ENCODE results near the gene CHRM2.
"Not testable (repeated sequence)": the region's sequence is repeated elsewhere in the genome, so short reads cannot be mapped to it uniquely, and the experiment has no call there.

CHRM2 gene

DNA sequence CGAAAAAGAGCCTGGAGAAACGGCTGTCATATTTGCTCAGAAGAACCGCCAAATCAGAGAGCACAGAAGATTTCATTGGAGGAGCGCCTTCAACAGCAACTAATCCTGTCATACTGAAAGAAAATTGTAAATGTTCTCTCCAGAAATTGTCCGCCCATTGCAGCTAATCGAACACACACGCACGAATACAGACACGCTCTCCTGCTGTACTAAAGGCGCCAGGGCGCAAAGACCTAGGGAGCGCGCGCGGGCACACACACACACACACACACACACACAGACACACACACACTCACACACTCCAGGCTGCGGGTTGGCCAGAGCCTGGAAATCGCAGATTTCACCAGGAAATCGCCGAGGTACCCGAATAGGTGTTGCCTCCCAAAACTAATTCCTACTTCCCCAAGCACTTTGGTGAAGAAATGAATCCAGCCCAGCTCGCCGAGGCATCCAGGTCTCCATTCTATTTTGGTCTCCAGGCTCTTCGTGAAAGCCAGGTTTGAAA is at the start of gene CHRM2:
TSS of gene CHRM2 (plus strand) at position 157 of the 505 bp plus-strand sequence. CDS start 146,214 bp downstream, outside the sequence.
- DNase-seq, result no peak

DNA sequence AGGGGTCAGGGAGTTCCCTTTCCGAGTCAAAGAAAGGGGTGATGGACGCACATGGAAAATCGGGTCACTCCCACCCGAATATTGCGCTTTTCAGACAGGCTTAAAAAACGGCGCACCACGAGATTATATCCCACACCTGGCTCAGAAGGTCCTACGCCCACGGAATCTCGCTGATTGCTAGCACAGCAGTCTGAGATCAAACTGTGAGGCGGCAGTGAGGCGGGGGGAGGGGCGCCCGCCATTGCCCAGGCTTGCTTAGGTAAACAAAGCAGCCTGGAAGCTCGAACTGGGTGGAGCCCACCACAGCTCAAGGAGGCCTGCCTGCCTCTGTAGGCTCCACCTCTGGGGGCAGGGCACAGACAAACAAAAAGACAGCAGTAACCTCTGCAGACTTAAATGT is 37.1 kb upstream of the CHRM2 start:
- not testable (repeated sequence) for DNase-seq

DNA sequence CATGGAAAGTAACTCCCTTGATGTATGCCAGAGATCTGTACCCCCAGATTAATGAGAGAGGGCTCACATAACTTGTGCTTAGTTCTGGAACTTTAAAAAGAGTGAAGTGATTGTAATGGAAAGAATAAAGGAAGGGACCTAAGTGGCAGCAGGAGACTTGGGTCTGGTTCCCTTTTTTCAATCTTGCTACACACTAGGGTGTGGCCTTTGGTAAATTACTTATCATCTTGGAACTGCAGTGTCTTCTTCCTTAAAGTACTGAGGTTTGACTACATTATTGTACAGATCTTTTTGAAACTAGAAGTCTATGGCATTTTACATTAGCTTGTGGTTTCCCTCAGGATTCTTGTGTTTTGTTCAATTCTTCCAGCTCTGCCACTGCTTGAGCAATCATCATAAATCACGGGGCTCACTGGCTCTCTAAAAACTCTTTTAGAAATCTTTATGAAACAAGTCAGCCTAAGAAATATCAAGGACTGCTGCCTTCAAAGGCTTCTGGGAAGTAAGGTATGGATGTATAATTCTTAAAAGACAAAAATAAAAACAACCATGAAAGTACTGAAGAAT is 22.5 kb upstream of the CHRM2 start:
- no peak for DNase-seq

DNA sequence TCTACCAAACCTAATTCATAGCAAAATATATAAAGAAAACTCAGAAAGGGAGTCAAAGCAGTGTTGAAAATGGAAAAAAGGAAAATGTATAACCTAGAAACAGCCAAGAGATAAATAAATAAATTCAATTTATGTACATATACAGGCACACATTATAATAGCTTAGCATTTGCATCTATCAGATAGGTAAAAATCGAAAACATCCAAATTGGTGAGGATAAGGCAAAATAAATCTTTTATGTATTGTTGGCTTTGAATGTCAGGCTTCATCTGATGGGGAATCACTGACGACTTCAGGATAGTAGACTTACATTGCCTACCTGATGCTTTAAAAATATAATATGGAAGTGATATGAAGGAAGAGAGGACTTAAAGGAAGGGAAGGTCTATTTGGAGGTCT is 20.6 kb upstream of the CHRM2 start:
- DNase-seq, result no peak

DNA sequence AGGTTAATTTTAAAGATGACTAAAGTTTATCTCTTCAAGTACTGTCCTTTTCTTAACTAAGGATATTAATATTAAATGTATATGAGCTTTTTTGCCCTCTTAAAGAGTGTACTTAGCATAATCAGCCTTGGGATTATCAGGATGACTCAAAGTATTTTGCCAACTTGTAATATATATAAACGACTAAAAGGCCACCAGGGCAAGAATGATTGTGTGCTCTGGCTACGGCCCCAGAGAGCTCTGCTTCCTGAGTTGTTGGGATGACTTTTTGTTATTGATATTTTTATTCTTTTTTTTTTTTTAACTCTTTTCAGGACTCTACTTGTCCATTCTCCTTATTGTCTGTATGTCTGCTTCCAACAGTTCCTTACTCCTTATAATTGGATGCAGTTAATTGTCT is 14.8 kb upstream of the CHRM2 start:
- no peak for DNase-seq

DNA sequence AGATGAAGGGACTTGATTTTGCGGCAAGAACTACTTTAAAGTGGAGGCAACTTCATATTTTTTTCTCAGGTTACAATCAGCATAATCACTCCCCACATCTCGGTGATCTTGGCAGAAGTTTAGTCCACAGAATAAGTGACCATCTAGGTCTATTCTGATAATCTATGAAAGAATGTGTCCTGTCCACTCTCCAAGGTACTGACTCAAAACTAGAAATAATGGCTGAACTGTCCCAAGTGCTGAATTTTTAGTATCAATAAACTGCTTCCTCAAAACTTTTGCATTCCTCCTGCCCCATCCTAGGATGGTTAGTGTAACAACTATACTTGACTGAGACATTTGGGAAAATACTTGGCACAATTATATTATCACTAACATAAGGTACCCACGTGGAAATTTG is 10.9 kb upstream of the CHRM2 start:
- DNase-seq, result no peak

DNA sequence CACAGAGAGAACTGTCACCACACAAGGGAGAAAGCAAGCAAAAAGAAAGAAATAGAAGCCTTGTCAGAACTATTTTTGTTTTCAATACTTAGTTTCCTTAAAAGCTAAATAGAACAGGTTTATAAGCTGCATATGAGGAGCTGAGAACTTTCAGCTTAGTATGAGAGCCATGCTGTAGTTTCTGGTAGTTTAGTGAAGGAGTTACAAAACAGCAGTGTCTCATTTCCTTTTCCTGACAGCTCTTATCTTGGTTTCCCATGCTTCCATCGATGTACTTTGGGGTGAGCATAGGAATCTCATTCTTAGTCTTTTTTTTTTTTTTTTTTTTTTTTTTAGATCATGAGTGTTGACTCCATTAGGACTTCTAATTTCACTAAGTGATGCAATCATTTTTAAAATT is 8.6 kb upstream of the CHRM2 start:
- DNase-seq, result no peak

DNA sequence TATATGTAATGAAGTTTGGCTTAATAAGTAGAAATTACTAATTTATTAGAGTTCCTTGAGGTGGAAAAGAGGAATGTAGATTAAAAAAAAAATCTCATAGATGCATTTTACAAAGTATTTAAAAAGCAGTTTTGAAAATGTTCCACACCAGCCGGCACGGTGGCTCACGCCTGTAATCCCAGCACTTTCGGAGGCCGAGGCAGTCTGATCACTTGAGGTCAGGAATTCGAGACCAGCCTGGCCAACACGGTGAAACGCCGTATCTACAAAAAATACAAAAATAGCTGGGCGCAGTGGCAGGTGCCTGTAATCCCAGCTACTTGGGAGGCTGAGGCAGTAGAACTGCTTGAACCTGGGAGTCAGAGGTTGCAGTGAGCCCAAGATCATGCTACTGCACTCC is 3.2 kb upstream of the CHRM2 start:
- no peak for DNase-seq

DNA sequence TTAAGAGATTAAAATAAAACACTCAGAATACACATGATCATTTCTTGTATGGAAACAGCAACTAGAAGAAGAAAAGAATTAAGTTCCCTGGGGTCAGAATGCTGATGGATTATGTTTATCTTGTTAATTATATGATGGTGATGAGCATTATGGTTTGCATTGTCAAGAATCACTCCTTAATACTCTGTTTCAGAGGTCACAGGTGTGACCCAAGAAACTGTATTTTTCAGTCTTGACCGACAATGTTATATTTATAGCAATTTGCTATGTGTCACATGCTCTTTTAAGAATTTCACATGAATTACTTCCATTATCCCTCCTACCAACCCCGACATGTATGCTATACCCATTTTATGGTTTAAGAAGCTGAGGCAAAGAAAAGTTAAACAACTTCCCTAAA is 2.7 kb upstream of the CHRM2 start:
- DNase-seq, result no peak

DNA sequence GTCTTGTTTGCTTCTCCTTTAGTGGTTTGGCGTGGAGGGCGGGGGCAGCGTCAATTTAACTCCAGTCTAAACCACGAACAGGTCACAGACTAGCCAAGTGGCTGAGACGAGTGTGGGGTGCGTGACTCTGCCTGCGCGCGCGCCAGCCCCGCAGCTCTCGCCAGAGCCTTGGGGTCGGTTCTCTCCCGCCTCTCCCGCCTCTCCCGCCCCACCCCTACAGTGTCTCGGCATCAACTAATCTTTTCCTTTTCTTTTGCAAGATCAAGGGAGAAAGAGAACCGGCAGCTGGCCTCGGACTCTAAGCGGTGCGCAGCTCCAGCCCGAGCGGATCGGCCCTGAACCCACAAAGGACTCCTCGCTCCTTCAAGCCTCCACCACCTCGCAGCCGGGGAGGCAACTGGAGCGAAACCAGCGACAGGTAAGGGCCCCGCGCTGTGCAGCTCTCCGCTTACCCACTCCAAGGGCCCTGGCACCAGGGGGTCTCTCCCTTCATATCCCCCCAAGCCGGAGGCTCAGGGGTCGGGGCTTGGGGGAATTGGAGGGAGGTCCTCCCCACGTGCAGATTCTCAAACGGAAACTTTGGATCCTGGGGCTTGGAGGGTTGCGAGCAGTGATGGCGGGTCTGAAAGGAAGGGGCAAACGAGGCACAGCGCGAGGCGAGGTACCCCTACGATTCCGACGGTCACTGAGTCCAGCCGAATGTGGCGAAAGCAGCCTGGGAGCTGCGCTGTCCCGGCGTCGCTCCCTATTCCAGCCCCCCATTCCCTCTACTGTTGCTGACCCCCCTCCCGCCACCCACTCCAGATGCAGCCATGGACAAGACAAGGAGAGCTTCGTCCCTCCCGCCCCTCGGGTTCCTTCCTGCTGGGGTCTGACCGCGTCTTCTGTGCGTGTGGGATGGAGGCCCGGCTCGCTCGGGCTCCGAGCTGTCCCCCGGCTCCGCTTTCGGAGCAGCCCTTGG is 829 bp downstream of the CHRM2 start:
- no peak for DNase-seq

DNA sequence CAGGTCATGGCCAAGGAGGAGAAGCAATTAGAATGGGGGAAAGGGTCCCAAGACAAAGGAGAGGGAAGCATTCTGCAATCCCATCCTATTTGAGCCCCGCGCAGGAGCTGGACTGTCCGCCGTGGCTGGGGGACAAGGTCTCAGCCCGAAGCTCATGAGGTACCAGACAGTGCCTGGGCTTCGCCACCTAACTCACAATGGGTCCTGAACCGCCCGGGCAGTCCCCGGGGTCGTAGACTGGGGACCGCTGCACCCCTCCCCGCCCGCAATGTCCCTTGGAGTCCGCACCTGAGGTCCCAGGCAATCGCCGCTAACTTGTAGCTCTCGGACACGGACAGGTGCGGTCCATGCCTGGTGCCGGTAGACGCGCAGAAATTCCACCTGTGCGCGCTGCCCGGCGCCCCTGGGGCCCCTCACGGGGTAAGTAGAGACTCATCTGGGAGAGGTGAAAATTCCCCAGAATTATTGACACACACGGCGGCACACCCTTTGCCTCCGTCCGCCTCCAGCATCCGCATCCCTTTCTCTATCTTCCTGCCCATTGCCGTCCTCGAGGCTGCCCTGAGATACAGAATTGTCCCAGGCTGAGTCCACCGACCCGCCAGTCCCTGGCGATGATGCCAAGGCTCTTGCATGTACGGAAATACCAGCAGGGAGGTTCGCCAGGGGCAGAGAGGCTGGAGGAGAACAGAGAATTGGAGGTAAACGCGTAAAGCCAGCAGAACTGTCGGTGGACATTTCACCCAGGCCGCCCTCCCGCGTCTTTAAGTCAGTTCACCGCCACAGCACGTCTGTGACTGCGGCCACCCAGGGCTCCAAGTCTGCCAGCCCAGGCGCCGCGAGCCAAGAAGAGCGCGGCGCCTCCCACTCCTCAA is 1.8 kb downstream of the CHRM2 start:
- no peak for DNase-seq

DNA sequence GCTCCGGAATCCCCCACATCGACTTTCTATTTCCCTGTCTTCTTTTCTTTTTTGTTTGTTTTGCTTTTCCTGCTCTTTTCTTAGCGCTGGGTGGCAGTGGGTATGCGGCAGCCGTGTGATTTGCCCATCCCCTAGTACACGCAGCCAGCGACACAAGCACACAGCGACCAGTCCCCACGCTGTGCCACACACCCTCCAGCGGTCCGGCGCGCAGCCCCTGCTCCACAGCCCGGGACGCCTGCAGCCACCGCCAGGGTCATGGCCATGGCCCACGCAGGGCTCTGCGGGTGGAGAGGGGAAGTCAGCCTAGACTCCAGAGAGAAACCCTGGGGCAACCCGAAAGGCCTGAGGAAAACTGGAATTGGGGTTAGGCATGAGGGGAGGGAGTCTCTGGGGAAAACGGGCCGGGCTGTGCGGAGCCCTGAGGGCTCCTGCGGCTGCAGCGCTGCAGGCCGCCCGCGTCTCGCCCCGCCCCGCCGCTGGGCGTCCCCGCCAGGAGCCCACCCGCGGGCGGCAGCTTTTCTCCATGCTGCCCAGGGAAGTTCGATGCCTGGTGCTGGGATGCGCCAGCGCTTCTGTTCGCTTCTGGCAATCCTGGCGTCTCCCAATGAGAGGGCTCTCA is 2.5 kb downstream of the CHRM2 start:
- no peak for DNase-seq

DNA sequence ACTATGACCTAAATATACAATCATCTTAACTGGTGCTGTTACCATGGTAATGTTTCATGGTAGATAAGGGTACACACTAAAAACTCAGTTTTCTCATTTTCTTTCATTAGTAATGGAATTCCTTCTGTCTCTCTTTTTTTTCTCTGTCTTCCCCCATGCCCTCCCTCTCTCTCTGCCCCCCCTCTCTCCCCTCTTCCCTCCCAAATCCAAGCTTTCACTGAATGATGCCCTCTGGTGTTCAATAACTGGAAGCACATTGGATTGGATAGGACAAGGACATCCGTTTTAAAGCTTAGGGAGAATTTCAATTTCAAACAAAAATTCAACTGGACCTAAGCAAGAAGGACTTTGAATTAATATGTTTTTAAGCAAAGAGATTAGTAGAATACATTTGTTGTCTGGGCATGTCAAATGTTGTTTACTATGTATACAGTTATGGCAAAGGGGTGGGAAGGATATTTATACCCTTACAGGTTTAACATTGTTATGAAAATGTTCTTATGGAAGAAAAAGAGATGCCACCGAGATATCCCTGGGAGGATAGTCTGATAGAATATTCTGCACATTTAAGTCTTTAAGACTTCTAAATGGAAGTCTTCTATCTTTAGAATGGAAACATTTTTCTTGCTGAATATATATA is 6.1 kb downstream of the CHRM2 start:
- DNase-seq, result no peak

DNA sequence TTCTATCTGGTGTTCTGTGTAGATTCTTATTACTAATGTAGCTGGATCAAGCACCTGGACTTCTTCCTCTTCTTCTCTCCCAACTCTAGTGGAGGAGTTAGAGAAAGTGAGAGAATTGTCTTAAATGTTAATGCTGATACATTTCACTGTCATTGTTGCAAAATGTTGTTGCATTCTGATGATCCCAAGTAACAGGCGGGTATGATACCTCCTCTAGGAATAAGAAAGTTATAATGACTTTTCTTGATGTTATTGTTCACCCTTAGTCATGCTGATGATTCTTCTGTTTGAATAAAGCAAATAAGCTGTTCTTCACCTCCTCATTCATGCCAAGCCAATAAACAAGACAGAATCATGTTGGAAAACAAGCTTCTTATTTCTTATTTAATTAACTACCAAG is 9.1 kb downstream of the CHRM2 start:
- DNase-seq, result no peak

DNA sequence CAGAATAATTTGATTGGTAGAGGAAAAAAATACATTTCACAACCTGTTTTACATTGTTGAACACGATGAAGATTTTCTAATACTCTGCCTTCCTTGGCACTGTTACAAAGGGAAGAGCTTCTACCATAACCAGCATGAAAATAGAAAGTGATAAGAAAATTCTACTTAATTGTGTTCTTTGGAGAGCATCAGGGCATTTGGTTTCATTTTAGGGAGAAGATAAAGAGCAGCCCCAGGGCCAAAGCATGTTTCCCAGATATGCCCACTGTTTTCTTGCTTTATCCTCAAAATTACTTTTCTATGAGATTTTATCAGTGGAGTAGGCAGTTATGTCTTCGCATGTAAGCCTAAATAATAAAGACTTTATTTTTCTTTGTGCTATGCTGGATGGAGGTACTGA is 9.5 kb downstream of the CHRM2 start:
- DNase-seq, result no peak

DNA sequence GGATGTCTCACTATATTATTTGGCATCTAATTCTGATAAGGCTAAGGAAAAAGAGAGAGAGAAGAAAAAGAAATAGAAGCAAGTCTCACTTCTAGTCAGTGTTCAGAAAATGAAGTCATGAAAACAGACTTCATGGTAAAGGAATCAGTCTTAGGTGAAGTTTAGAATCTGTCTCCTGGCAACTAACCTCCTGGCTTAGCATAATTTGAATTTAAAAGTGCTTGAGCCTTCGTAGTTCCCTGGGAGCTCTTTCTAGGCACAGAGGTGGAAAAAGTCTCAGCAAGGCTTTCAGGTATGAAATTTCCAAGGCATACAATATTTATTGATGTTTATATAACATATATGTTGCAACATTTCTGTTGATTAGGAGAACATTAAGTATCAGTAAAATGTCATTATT is 10.4 kb downstream of the CHRM2 start:
- DNase-seq, result no peak

DNA sequence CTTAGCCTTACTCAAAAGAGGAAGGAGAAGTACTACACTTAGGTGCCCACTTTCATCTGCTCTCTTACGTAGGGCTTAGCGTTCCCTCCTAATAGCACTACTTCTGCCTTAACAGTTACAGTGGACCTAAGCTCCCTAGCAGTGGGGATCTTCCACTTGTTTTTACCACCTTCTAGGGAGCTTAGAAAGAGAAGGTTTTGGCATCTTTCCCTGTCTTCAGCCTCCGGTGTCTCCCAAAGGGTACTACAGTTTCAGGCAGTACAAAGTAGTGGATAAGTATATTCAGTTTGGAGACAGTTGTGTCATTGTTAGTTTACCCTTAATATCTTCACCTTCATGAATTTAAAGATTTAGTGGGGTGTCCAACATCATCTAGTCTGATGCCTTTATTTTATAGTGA is 14.6 kb downstream of the CHRM2 start:
- no peak for DNase-seq

DNA sequence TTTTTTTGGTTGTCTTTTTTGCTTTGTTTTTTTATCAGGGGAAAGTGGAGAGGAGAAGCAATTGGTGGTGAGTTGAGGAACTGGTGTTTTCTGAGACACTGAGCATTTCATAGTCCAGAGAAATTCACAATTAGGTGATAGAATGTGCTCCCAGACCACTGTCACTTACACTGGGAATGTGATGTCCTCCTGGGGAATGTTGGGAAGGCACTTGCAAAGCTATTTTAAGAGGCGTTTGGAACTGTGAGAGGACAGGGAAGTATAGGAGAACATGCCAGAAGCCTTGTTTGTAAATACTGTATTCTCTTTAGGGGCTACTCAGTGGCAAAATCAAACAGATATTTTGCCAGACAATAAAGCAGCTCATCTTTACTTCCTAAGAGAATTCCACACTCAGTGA is 16.0 kb downstream of the CHRM2 start:
- no peak for DNase-seq

DNA sequence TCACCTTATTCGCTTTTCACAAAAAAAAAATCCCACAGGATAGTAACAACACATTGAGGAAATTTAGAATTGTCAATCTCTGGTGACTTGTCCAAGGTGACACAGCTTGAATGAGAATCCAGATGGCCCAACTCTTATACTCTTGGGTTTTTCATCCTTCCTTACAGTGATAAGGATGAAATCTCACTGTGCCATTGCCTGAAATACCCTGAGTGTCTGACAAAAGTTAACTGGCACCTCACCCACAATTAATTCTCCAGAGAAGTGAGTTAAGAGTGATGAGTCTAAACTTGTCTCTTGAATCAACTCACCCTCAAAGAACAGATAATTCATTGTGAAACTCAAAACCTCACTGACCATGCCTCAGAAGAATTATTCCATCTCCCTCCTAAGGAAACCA is 18.9 kb downstream of the CHRM2 start:
- DNase-seq, result no peak

DNA sequence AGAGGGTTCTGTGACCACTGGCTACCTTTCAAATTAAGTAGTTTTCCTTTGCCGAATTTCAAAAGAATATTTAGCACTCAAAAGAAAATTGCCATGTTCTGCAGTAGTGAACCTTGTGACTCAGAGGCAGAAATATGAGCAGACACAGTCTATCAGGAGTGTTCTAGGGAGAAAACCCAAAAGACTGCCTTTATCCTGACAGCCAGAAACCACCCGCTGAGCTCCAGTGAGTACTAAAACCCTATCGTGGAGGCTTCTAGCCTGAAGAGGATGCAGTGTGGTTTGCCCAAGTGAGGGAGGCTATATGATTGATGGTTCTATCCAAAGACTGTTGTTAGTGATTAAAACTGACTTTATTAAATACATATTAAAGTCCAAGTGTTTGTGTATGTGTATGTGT is 21.9 kb downstream of the CHRM2 start:
- no peak for DNase-seq

DNA sequence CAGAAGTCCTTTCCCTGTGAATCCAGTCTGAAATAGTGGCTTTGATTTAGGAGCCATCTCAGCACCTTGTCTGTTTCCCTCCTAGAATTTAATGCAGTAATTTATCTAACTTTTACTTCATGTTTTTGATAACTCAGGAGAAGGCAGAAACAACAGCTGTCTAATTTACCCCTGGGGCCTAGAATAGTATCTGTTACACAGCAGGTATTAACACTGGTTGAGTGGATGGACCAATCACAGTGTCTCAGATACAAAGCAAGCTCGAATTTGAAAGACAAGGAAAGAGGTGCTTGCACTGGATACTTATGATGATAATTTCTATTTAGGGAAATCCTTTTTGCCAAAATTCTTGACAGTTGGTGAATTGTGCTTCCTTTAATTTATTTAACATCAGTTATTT is 23.4 kb downstream of the CHRM2 start:
- no peak for DNase-seq

DNA sequence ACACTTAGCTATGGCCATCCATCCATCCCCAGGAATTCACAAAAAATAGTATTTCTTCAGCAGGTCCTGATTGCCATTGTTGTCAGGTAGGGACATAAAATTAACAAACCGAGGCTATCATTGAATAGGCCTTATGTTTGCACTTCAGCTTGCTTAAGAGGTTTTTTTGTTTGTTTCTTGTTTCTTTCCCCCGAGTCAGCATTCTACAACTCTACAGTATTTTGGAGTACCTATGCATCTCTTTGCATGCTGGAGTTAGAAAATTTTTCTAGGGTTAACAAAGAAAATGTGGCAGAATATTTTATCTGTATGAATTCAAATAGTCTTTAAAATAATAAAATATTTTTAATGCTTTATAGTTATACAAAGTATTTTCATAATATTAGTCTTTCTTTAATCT is 26.3 kb downstream of the CHRM2 start:
- no peak for DNase-seq
